Measurements from ENCODE around the gene CSTF3.

Gene CSTF3

DNA sequence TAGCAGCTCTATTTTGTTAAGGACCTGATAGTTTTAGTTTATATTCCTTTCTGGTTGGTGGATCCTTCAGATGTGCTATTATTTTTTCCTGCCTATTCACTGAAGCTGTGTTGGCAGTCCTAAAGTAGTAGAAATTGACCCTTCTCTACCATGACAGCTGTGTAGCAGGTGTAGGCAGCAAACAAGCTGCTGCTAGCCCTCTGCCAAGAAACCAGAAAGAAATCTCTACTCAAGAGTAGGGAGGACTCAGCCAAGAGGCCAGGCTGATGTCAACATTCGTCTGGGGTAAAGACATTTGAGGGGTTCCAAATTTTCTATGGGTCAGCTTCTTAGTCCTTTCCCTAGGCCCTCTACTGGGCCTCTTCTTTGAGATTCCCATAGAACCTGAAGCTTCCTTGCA lies 51.2 kb downstream of the CSTF3 start:
- H3K4me1 ChIP-seq: no peaks in the 10 kb centered on the region
- no peak for TF ChIP-seq CTCF (IDR thresholded peaks at IDR 0.05)
- no peaks in the 10 kb centered on the region for H3K9me3 ChIP-seq (ENCODE audit: control insufficient read depth, low read length)
- H3K9ac ChIP-seq: no peak overlapping the region
- H3K27ac ChIP-seq: no peak overlapping the region
- H3K36me3 ChIP-seq (ENCODE audit: control insufficient read depth, insufficient read depth, low read length): no peaks in the 10 kb centered on the region
- H2AFZ ChIP-seq: no peak overlapping the region
- no peaks in the 10 kb centered on the region for H3K27me3 ChIP-seq (ENCODE audit: control insufficient read depth, insufficient read depth, low read length)
- no peak overlapping the region for H3K4me3 ChIP-seq (ENCODE audit: low read depth, low read length)
- H3K4me2 ChIP-seq (ENCODE audit: low read length): no peak overlapping the region
- no peaks in the 10 kb centered on the region for H3K79me2 ChIP-seq

DNA sequence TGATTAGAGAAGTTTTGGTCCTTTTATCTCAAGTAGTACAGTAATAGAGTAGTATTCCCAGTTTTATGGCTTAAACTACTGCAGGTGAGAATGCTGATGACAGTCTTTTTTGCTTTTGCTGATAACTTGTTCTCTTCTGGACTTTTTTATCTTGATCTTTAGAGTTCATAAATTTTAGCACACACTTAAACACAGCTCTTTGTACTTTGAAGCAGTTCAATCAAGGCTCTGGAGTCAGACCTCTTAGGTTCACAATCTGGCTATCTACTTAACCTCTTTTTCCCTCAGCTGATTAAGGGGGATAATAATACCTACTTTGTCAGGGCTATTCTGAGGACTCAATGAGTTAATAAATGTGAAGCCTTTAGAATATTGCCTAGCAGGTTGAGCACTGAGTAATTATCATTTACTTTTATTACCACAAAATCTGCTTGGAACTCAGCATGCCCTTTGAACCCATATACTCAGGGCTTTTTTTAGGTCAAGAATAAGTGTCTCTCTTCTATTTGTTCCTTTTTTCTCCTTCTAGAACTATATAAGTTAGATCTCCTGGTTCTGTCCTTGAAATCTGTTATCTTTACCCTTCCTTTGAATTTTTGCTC lies 51.9 kb downstream of the CSTF3 start:
- TF ChIP-seq CTCF (IDR thresholded peaks at IDR 0.05): no peak
- H3K4me3 ChIP-seq (ENCODE audit: low read depth, low read length): peak overlapping the region; percentile 16
- no peak overlapping the region for H3K4me2 ChIP-seq (ENCODE audit: low read length)
- no peaks in the 10 kb centered on the region for H3K27me3 ChIP-seq (ENCODE audit: control insufficient read depth, insufficient read depth, low read length)
- H3K36me3 ChIP-seq (ENCODE audit: control insufficient read depth, insufficient read depth, low read length): no peaks in the 10 kb centered on the region
- no peaks in the 10 kb centered on the region for H3K4me1 ChIP-seq
- no peak overlapping the region for H3K9ac ChIP-seq
- H3K9me3 ChIP-seq (ENCODE audit: control insufficient read depth, low read length): no peaks in the 10 kb centered on the region
- H3K79me2 ChIP-seq: no peaks in the 10 kb centered on the region
- no peak overlapping the region for H3K27ac ChIP-seq
- H2AFZ ChIP-seq: no peak overlapping the region

DNA sequence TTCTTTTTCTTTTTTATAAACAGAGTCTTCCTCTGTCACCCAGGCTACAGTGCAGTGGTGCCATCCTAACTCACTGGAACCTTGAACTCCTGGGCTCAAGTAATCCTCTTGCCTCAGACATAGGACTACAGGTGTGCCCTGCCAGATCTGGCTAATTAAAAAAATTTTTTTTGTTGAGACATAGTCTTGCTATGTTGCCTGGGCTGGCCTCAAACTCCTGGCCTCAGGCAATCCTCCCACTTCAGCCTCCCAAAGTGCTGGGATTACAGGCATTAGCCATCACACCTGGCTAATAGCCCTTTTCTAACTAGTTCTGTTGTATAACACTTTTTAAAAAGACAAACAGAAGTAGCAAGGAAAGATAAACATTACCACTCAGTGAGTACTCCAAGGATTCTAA lies 57.4 kb downstream of the CSTF3 start:
- Histone ChIP-seq H3K9ac (no peak overlapping the region), H3K4me2 (ENCODE audit: low read length) (no peak overlapping the region), H3K27me3 (ENCODE audit: control insufficient read depth, insufficient read depth, low read length) (no peaks in the 10 kb centered on the region), H3K4me3 (ENCODE audit: low read depth, low read length) (no peak overlapping the region), H3K27ac (no peak overlapping the region), H3K4me1 (no peaks in the 10 kb centered on the region), H3K36me3 (ENCODE audit: control insufficient read depth, insufficient read depth, low read length) (no peaks in the 10 kb centered on the region), H2AFZ (no peak overlapping the region), H3K79me2 (no peaks in the 10 kb centered on the region), H3K9me3 (ENCODE audit: control insufficient read depth, low read length) (no peaks in the 10 kb centered on the region)
- no peak for TF ChIP-seq CTCF (IDR thresholded peaks at IDR 0.05)

GRCh38 chr11:33094157-33094556 lies 67.1 kb downstream of the CSTF3 start:
- Histone ChIP-seq H3K79me2 (no peaks in the 10 kb centered on the region), H3K9ac (no peak overlapping the region)

More at GRCh38 chr11:33094157-33094556, 67.1 kb downstream of the CSTF3 start:
- Histone ChIP-seq H2AFZ (no peak overlapping the region), H3K36me3 (ENCODE audit: control insufficient read depth, insufficient read depth, low read length) (no peaks in the 10 kb centered on the region), H3K4me3 (ENCODE audit: low read depth, low read length) (no peak overlapping the region), H3K4me1 (no peaks in the 10 kb centered on the region), H3K27me3 (ENCODE audit: control insufficient read depth, insufficient read depth, low read length) (no peaks in the 10 kb centered on the region), H3K27ac (no peak overlapping the region), H3K9me3 (ENCODE audit: control insufficient read depth, low read length) (no peaks in the 10 kb centered on the region), H3K4me2 (ENCODE audit: low read length) (no peak overlapping the region)
- TF ChIP-seq CTCF (IDR thresholded peaks at IDR 0.05): no peak

Measured in parathyroid adenoma (tissue), 2 donors.